Nephron progenitor cell (in vitro differentiated cells): ENCODE data around the gene CTXND1.

Experiments
- DNase-seq: peaks from one replicate; pipeline ENCODE4 v3.0.0; 2021
- H3K27ac Mint-ChIP-seq: 2 replicates; pipeline ENCODE4 v1.8.0; 2021; ENCODE audit warnings: mild to moderate bottlenecking, moderate library complexity, mixed read lengths
- H3K27me3 Mint-ChIP-seq: 2 replicates; pipeline ENCODE4 v1.8.0; 2021; ENCODE audit warnings: mild to moderate bottlenecking, low read depth, mixed read lengths; ENCODE audit not compliant: poor library complexity
- H3K36me3 Mint-ChIP-seq: 2 replicates; pipeline ENCODE4 v1.8.0; 2021; ENCODE audit warnings: low read depth, mixed read lengths
- H3K4me1 Mint-ChIP-seq: 2 replicates; pipeline ENCODE4 v1.8.0; 2021; ENCODE audit warnings: mixed read lengths
- H3K4me3 Mint-ChIP-seq: 2 replicates; pipeline ENCODE4 v1.8.0; 2021; ENCODE audit warnings: mild to moderate bottlenecking, moderate library complexity, mixed read lengths
- H3K9me3 Mint-ChIP-seq: 2 replicates; pipeline ENCODE4 v1.8.0; 2021; ENCODE audit warnings: mild to moderate bottlenecking, moderate library complexity, mixed read lengths
- CTCF ChIP-seq: fragments of 200-600 bp; sonication (generic); IDR thresholded peaks from 2 replicates; pipeline ENCODE4 v1.5.0; 2021; ENCODE audit warnings: antibody characterized with exemption

Gene CTXND1

GRCh38 chr15:80250614-80251427 is 1.2 kb downstream of the CTXND1 start:
- no peaks in the 10 kb centered on the region for H3K9me3 Mint-ChIP-seq
- peaks cover 97% of the 10 kb centered on the region for H3K27me3 Mint-ChIP-seq
- H3K4me3 Mint-ChIP-seq, result peak overlapping the region; percentile 75

GRCh38 chr15:80249973-80250372 is 2.0 kb downstream of the CTXND1 start:
- H3K36me3 Mint-ChIP-seq, result no peaks in the 10 kb centered on the region
- peaks cover 92% of the 10 kb centered on the region for H3K27me3 Mint-ChIP-seq
- H3K4me1 Mint-ChIP-seq, result peaks cover 10% of the 10 kb centered on the region
- H3K4me3 Mint-ChIP-seq, result no peak overlapping the region
- H3K27ac Mint-ChIP-seq, result no peak overlapping the region
- no peaks in the 10 kb centered on the region for H3K9me3 Mint-ChIP-seq
- no peak for DNase-seq
- no peak for TF ChIP-seq CTCF

More at GRCh38 chr15:80250614-80251427, 1.2 kb downstream of the CTXND1 start:
- Mint-ChIP-seq H3K36me3 (no peaks in the 10 kb centered on the region), H3K4me1 (peaks cover 10% of the 10 kb centered on the region), H3K27ac (no peak overlapping the region)
- DNase-seq, result no peak
- no peak for TF ChIP-seq CTCF

- DNase-seq, result no peak
- no peaks in the 10 kb centered on the region for H3K9me3 Mint-ChIP-seq
- peaks cover 9% of the 10 kb centered on the region for H3K4me1 Mint-ChIP-seq
- no peak overlapping the region for H3K27ac Mint-ChIP-seq
- TF ChIP-seq CTCF, result no peak
- H3K4me3 Mint-ChIP-seq, result no peak overlapping the region
- H3K27me3 Mint-ChIP-seq, result peaks cover 73% of the 10 kb centered on the region
- H3K36me3 Mint-ChIP-seq, result no peaks in the 10 kb centered on the region
Observed at GRCh38 chr15:80247320-80247719, 4.7 kb downstream of the CTXND1 start.

- TF ChIP-seq CTCF, result no peak
- Mint-ChIP-seq H3K4me1 (peaks cover 15% of the 10 kb centered on the region), H3K9me3 (no peaks in the 10 kb centered on the region), H3K27me3 (peaks cover 68% of the 10 kb centered on the region), H3K27ac (no peak overlapping the region), H3K36me3 (no peaks in the 10 kb centered on the region), H3K4me3 (no peak overlapping the region)
- DNase-seq, result no peak
Observed at GRCh38 chr15:80246425-80246894, 5.6 kb downstream of the CTXND1 start.

- H3K27ac Mint-ChIP-seq, result no peak overlapping the region
- no peak for TF ChIP-seq CTCF
- no peaks in the 10 kb centered on the region for H3K36me3 Mint-ChIP-seq
- no peaks in the 10 kb centered on the region for H3K9me3 Mint-ChIP-seq
- peaks cover 18% of the 10 kb centered on the region for H3K4me1 Mint-ChIP-seq
- H3K27me3 Mint-ChIP-seq, result peaks cover 44% of the 10 kb centered on the region
- H3K4me3 Mint-ChIP-seq, result no peak overlapping the region
- no peak for DNase-seq
Observed at GRCh38 chr15:80242802-80243201, 9.2 kb downstream of the CTXND1 start.
